ENCODE data around the gene WDR75. TPM values are rescaled to one million over a fixed set of nuclear protein-coding genes. Genes with fewer than 3 reads are reported as not detected.

WDR75 gene
- total RNA-seq = 36.6 and 42.1 TPM in 2 replicates

DNA sequence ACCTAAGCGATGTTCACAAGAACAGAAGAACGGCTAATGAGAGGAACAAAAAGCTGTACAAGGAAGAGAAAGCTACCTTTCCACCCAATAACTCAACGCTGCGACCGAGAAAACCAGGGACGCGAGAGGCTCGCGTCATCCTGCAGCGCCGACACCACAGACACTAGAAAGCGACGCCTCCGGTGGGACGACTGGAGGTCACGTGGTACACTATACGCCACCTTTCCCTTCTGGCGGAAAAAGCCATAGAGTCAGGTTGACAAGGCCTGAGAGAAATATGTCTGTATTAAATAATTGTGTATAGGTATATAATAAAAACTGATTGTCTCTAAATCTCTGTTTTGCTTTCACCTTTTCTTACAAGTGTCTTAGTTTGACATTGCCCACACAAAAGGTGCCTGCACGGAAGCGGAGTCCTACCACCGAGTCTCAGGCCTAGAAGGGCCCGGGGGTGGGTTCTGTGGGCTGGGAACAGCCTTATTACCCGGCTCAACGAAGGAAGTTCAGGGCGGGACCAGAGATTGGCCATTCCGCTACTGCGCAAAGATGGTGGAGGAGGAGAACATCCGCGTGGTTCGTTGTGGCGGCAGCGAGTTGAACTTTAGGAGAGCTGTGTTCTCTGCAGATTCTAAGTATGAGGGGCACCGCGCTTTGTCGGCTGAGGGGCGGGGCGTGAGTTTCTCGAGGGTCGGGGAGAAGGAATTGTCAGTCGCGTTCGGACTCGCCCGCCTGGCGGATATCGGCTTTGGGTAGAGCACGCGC lies at the start of gene WDR75:
Gene WDR75, plus strand, starts transcription at position 528 of the 762 bp plus-strand sequence. Its CDS starts 19 bp downstream, at position 547.

Other genes with a start within 250 kb of the WDR75 start
- 0.79 and 0.99 TPM in 2 replicates for gene SLC40A1, start 139.3 kb downstream of the WDR75 start, total RNA-seq
- gene ASNSD1, start 220.0 kb downstream of the WDR75 start, total RNA-seq = 19.3 and 28.9 TPM in 2 replicates
- 0.78 and 1.6 TPM in 2 replicates for gene ANKAR, start 233.2 kb downstream of the WDR75 start, total RNA-seq

Data from airway epithelial cell (primary cell).